ENCODE measurements around the gene DGKG. TPM values are rescaled to one million over a fixed set of nuclear protein-coding genes. Genes with fewer than 3 reads are reported as not detected.

Gene DGKG
- polyA plus RNA-seq, 1 donor (not counting 4 experiments of a cell fraction or from before 2014, with no cell fraction given) = 0.22 TPM

DNA sequence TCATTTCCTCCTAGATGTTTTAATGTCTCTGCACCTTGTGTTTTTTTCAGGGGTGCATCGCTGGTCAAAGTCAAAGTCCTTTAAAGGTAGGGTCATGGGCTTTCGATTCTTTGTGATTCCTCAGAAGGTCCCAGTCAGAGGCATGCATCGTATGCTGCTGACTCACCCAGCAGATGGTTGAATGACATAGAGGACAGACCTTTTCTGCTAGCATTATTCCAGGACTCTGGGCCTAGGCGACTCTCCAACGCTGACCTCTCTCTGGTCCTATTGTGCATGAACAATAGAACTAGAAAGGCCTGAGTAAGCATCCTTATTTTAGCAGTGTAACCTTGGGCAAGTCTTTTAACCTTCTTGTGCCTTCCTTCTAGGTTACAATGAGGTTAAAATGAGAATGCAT lies 75.9 kb downstream of the DGKG start:
- Histone ChIP-seq H4K20me1 (ENCODE audit: control insufficient read depth, extremely low read depth, insufficient read depth, low read length) (no peaks in the 10 kb centered on the region), H3K27me3 (ENCODE audit: control insufficient read depth, extremely low read depth, insufficient read depth, low read length) (no peaks in the 10 kb centered on the region), H3K9me1 (ENCODE audit: control insufficient read depth, extremely low read depth, insufficient read depth, low read length) (no peaks in the 10 kb centered on the region), H3K4me1 (ENCODE audit: control insufficient read depth, extremely low read depth, insufficient read depth, low read length) (no peaks in the 10 kb centered on the region), H2AFZ (ENCODE audit: control insufficient read depth, low read length) (no peak overlapping the region), H3K9me3 (ENCODE audit: control insufficient read depth, low read depth, low read length) (no peaks in the 10 kb centered on the region), H3K27ac (ENCODE audit: control insufficient read depth, insufficient read depth, low read length) (no peak overlapping the region), H3K4me3 (ENCODE audit: control insufficient read depth in 2 of 3, extremely low read depth in 1 of 3, insufficient read depth in 2 of 3, low read depth in 1 of 3, low read length in 3 of 3) (no peak overlapping the region), H3K79me2 (ENCODE audit: control insufficient read depth, insufficient read depth, low read length) (no peaks in the 10 kb centered on the region), H3K9ac (ENCODE audit: control insufficient read depth, extremely low read depth, insufficient read depth, low read length) (no peak overlapping the region), H3K36me3 (ENCODE audit: control insufficient read depth in 2 of 2, extremely low read depth in 1 of 2, insufficient read depth in 2 of 2, low read length in 2 of 2) (no peaks in the 10 kb centered on the region), H3K4me2 (ENCODE audit: control insufficient read depth, extremely low read depth, insufficient read depth, low read depth, low read length) (no peak overlapping the region)
- no peak for TF ChIP-seq EZH2 (IDR thresholded peaks at IDR 0.05; ENCODE audit: low read length)
- no peak for FAIRE-seq
- dilution Hi-C loops (cut with MboI; ENCODE audit: extremely low pct_ligation_motif_present, low sequenced_read_pairs) = no loop called here
- no peak for DNase-seq (ENCODE audit: low read depth, low spot score)

- Histone ChIP-seq H3K36me3 (ENCODE audit: control insufficient read depth in 2 of 2, extremely low read depth in 1 of 2, insufficient read depth in 2 of 2, low read length in 2 of 2) (no peaks in the 10 kb centered on the region), H3K4me2 (ENCODE audit: control insufficient read depth, extremely low read depth, insufficient read depth, low read depth, low read length) (no peak overlapping the region), H3K27ac (ENCODE audit: control insufficient read depth, insufficient read depth, low read length) (no peak overlapping the region), H3K9ac (ENCODE audit: control insufficient read depth, extremely low read depth, insufficient read depth, low read length) (no peak overlapping the region), H3K4me1 (ENCODE audit: control insufficient read depth, extremely low read depth, insufficient read depth, low read length) (no peaks in the 10 kb centered on the region), H3K9me1 (ENCODE audit: control insufficient read depth, extremely low read depth, insufficient read depth, low read length) (no peaks in the 10 kb centered on the region), H3K27me3 (ENCODE audit: control insufficient read depth, extremely low read depth, insufficient read depth, low read length) (no peaks in the 10 kb centered on the region), H3K9me3 (ENCODE audit: control insufficient read depth, low read depth, low read length) (no peaks in the 10 kb centered on the region), H4K20me1 (ENCODE audit: control insufficient read depth, extremely low read depth, insufficient read depth, low read length) (no peaks in the 10 kb centered on the region), H2AFZ (ENCODE audit: control insufficient read depth, low read length) (no peak overlapping the region), H3K4me3 (ENCODE audit: control insufficient read depth in 2 of 3, extremely low read depth in 1 of 3, insufficient read depth in 2 of 3, low read depth in 1 of 3, low read length in 3 of 3) (no peak overlapping the region), H3K79me2 (ENCODE audit: control insufficient read depth, insufficient read depth, low read length) (no peaks in the 10 kb centered on the region)
- FAIRE-seq (no peak), DNase-seq (ENCODE audit: low read depth, low spot score) (no peak)
- no peak for TF ChIP-seq CTCF (optimal IDR thresholded peaks at IDR 0.05 in 1 of 3, IDR thresholded peaks at IDR 0.05 in 1 of 3, conservative IDR thresholded peaks at IDR 0.05 in 1 of 3; ENCODE audit: extremely low read depth in 1 of 3, insufficient read depth in 2 of 3, low read length in 3 of 3)
- TF ChIP-seq EZH2 (IDR thresholded peaks at IDR 0.05; ENCODE audit: low read length) = no peak
- dilution Hi-C loops (cut with MboI; ENCODE audit: extremely low pct_ligation_motif_present, low sequenced_read_pairs) = no loop called here
Observed at GRCh38 chr3:186284661-186285060, 77.4 kb downstream of the DGKG start.

GRCh38 chr3:186284349-186284652 lies 77.7 kb downstream of the DGKG start:
- Histone ChIP-seq H3K9ac (ENCODE audit: control insufficient read depth, extremely low read depth, insufficient read depth, low read length) (no peak overlapping the region), H3K4me3 (ENCODE audit: control insufficient read depth in 2 of 3, extremely low read depth in 1 of 3, insufficient read depth in 2 of 3, low read depth in 1 of 3, low read length in 3 of 3) (no peak overlapping the region), H3K4me1 (ENCODE audit: control insufficient read depth, extremely low read depth, insufficient read depth, low read length) (no peaks in the 10 kb centered on the region), H3K27ac (ENCODE audit: control insufficient read depth, insufficient read depth, low read length) (no peak overlapping the region), H3K36me3 (ENCODE audit: control insufficient read depth in 2 of 2, extremely low read depth in 1 of 2, insufficient read depth in 2 of 2, low read length in 2 of 2) (no peaks in the 10 kb centered on the region), H4K20me1 (ENCODE audit: control insufficient read depth, extremely low read depth, insufficient read depth, low read length) (no peaks in the 10 kb centered on the region), H3K27me3 (ENCODE audit: control insufficient read depth, extremely low read depth, insufficient read depth, low read length) (no peaks in the 10 kb centered on the region), H3K9me1 (ENCODE audit: control insufficient read depth, extremely low read depth, insufficient read depth, low read length) (no peaks in the 10 kb centered on the region), H3K4me2 (ENCODE audit: control insufficient read depth, extremely low read depth, insufficient read depth, low read depth, low read length) (no peak overlapping the region), H3K9me3 (ENCODE audit: control insufficient read depth, low read depth, low read length) (no peaks in the 10 kb centered on the region), H2AFZ (ENCODE audit: control insufficient read depth, low read length) (no peak overlapping the region), H3K79me2 (ENCODE audit: control insufficient read depth, insufficient read depth, low read length) (no peaks in the 10 kb centered on the region)
- TF ChIP-seq EZH2 (IDR thresholded peaks at IDR 0.05; ENCODE audit: low read length) = no peak
- TF ChIP-seq CTCF (optimal IDR thresholded peaks at IDR 0.05 in 1 of 3, IDR thresholded peaks at IDR 0.05 in 1 of 3, conservative IDR thresholded peaks at IDR 0.05 in 1 of 3; ENCODE audit: extremely low read depth in 1 of 3, insufficient read depth in 2 of 3, low read length in 3 of 3) = no peak
- dilution Hi-C loops (cut with MboI; ENCODE audit: extremely low pct_ligation_motif_present, low sequenced_read_pairs) = no loop called here
- DNase-seq (ENCODE audit: low read depth, low spot score) (no peak), FAIRE-seq (no peak)

Measured in keratinocyte (primary cell).